Sigmoid colon (tissue), 7 donors: Measurements from ENCODE around the gene PDE4D. TPM values are rescaled to one million over a fixed set of nuclear protein-coding genes. Genes with fewer than 3 reads are reported as not detected.
A peak's percentile ranks its signal among the peaks of the same experiment; 100 is the strongest.

Experiments
- DNase-seq: peaks from one replicate; pipeline ENCODE4 v3.0.0-alpha.2; 2019
- H3K27ac ChIP-seq, 4 donors: fragments of 200-600 bp; sonication (generic); one replicate each; pipeline ENCODE4 v1.5.1; 2016 to 2019; ENCODE audit warnings: mild to moderate bottlenecking in 1 of 4
- H3K27me3 ChIP-seq, 3 donors: fragments of 200-600 bp; sonication (generic); one replicate each; pipeline ENCODE4 v1.5.1; 2019; ENCODE audit warnings: mild to moderate bottlenecking in 1 of 3
- H3K36me3 ChIP-seq, 4 donors: fragments of 200-600 bp; sonication (generic); one replicate each; pipeline ENCODE4 v1.5.1; 2016 to 2019
- H3K4me1 ChIP-seq, 4 donors: fragments of 200-600 bp; sonication (generic); one replicate each; pipeline ENCODE4 v1.5.1; 2017 to 2019
- H3K4me3 ChIP-seq, 4 donors: fragments of 200-600 bp; sonication (generic); one replicate each; pipeline ENCODE4 v1.5.1; 2017 to 2019; ENCODE audit warnings: mild to moderate bottlenecking in 2 of 4, moderate library complexity in 1 of 4
- H3K9me3 ChIP-seq, 4 donors: fragments of 200-600 bp in 3 of 4; sonication (generic) in 3 of 4; one replicate each; pipeline versions ENCODE4 v1.5.1 to v1.6.1; 2013 to 2019
- CTCF ChIP-seq, 4 experiments: fragments of 450-650 bp in 3 of 4; fragments of 200-600 bp in 1 of 4; IDR thresholded peaks; one replicate each; pipeline ENCODE4 v1.5.1; 2016 to 2019; ENCODE audit warnings: antibody characterized with exemption in 4 of 4, mild to moderate bottlenecking in 3 of 4, moderate library complexity in 2 of 4
- EP300 ChIP-seq, 4 donors: sonication (generic); formaldehyde crosslinking; IDR thresholded peaks; one replicate each; pipeline ENCODE4 v1.6.1; 2017; ENCODE audit warnings: antibody characterized with exemption in 4 of 4
- POLR2A ChIP-seq, 2 donors: fragments of 450-650 bp; IDR thresholded peaks; one replicate each; pipeline ENCODE4 v1.6.1; 2016; ENCODE audit warnings: antibody characterized with exemption in 2 of 2, mild to moderate bottlenecking in 2 of 2, moderate library complexity in 2 of 2
- POLR2AphosphoS5 ChIP-seq, 4 donors: sonication (generic); formaldehyde crosslinking; IDR thresholded peaks; one replicate each; pipeline ENCODE4 v1.6.1; 2017; ENCODE audit warnings: antibody characterized with exemption in 4 of 4
- WGBS, 2 donors: extraction: QIAGEN DNeasy Blood & Tissue Kit; methylation state at CpG; one replicate each; pipeline ENCODE4 v1.1.7; 2013; 5-methylcytosine and 5-hydroxymethylcytosine counted together
- intact Hi-C: fragments of 100-400 bp; cut with DNase I; formaldehyde crosslinking; loops from one replicate; pipeline ENCODE4 v1.15.1; 2023
- polyA plus RNA-seq, 3 donors: library from polyadenylated mRNA; stranded (reverse); fragments of 200-250 nt; gene quantifications; one replicate each; pipeline ENCODE4 v1.2.3, GENCODE V29; 2013
- total RNA-seq, 4 donors: library from RNA; depleted of rRNA; stranded (reverse); fragments of >200 nt; gene quantifications; one replicate each; pipeline ENCODE4 v1.1.0, GENCODE V29; 2016
- donor health status: healthy with polysubstance abuse.
- donor health status: Bipolar disorder and iron deficiency.
- donor health status: healthy.

PDE4D gene
- total and polyA plus RNA-seq, 7 donors = 6.0 to 289 (median 169) TPM

DNA sequence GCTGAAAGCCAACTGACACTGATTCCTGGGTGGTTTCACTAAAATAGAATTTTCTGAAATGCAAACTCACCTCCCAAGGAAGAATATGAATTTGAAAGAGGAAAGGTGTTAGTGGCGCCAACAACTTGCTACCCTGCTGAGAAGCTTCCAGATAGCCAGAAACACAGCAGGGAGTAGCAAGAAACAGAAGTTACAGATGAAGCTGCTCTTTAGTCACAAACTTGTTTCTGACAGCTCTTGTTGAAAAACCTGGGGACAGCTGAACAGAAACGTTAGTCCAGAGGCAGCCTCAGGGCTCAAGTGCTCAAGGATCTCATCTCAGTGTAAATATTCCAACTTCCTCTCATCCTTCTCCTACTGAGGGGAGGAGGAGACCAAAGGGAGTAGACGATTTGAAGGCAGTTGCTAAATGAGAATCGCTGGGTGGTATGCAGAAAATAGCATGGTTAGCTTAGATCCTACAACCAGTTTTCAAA is 184.1 kb downstream of the PDE4D start:
- H3K9me3 ChIP-seq = peaks cover 0 to 2% (median 0%) of the 10 kb centered on the region in 4 donors
- WGBS, 2 donors = 49 to 58% methylated on average over 4 of the region's 4 CpGs
- H3K4me1 ChIP-seq = peaks cover 0 to 69% (median 42%) of the 10 kb centered on the region in 4 donors
- TF ChIP-seq CTCF (IDR thresholded peaks at IDR 0.05) (no peak), POLR2A (IDR thresholded peaks at IDR 0.05) (no peak), POLR2AphosphoS5 (IDR thresholded peaks at IDR 0.05) (no peak)
- peak overlapping the region in 3 of 4 donors; percentile 57 to 62 (median 59) for H3K27ac ChIP-seq
- no peak for DNase-seq
- H3K27me3 ChIP-seq = no peaks in the 10 kb centered on the region
- H3K4me3 ChIP-seq = no peak overlapping the region
- H3K36me3 ChIP-seq = no peaks in the 10 kb centered on the region
- intact Hi-C loops = no loop called here

- Histone ChIP-seq H3K9me3 (no peaks in the 10 kb centered on the region), H3K4me3 (no peak overlapping the region), H3K36me3 (no peaks in the 10 kb centered on the region), H3K27me3 (no peaks in the 10 kb centered on the region), H3K4me1 (peaks cover 0 to 41% (median 26%) of the 10 kb centered on the region in 4 donors), H3K27ac (peak overlapping the region in 3 of 4 donors; percentile 14 to 46 (median 38))
- no peak for DNase-seq
- intact Hi-C loops = no loop called here
- TF ChIP-seq POLR2A (IDR thresholded peaks at IDR 0.05) (no peak), CTCF (IDR thresholded peaks at IDR 0.05) (no peak), EP300 (IDR thresholded peaks at IDR 0.05) (no peak), POLR2AphosphoS5 (IDR thresholded peaks at IDR 0.05) (no peak)
- WGBS, 2 donors = 78 to 84% methylated on average over 1 of the region's 1 CpG
These were observed 188.6 kb downstream of the PDE4D start for GRCh38 chr5:59704936-59705335.

GRCh38 chr5:59703789-59704188 is 189.7 kb downstream of the PDE4D start:
- no peaks in the 10 kb centered on the region for H3K27me3 ChIP-seq
- H3K27ac ChIP-seq = no peak overlapping the region
- H3K36me3 ChIP-seq = no peaks in the 10 kb centered on the region
- intact Hi-C loops = no loop called here
- H3K4me1 ChIP-seq = peaks cover 0 to 32% (median 16%) of the 10 kb centered on the region in 4 donors
- 89 to 91% methylated on average over 2 of the region's 2 CpGs for WGBS, 2 donors
- no peak for DNase-seq
- no peaks in the 10 kb centered on the region for H3K9me3 ChIP-seq
- H3K4me3 ChIP-seq = no peak overlapping the region
- TF ChIP-seq EP300 (IDR thresholded peaks at IDR 0.05) (no peak), POLR2AphosphoS5 (IDR thresholded peaks at IDR 0.05) (no peak), POLR2A (IDR thresholded peaks at IDR 0.05) (no peak), CTCF (IDR thresholded peaks at IDR 0.05) (no peak)

DNA sequence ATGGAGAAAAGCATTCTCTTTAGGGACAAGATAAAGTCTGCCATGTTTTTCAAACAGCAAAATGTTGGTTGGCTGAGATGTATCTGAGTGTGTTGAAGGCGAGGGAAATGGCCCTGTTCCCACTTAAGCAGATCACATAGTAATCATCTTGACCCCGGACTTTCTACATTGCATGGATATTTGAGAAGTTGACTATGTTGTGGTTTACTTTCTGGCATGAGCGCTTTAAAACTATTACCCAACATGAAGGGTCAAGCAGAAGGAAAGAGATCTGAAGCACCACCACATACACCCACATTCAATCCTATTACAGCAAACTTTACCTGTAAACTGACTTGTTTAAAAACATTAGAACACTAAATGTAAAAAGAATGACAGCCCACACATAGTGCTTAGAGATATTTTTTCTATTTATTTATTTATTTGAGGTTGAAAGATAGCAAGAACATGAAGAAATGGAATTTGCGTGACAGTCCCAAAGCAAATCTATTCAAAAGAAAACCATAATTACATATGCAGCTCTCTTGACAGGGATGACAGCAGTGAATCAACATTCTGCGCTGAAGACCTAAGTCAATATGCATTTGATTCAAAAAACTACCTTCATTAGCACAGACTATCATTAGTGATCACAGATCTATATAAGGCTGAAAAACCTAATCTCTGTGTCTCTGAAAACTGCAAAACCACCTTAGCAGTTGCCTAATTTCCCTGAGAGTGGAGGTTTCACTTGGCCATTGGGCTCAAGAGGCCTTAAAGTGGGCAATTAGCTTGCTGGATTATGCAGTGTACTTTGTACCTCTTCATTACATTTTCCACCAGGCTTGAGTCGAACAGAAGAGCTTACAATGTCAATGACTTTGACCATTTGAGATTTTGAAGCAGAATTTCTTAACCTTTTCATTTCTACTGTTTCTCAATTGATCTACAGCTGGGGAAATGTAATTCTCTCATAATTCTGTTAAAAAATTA is 195.0 kb downstream of the PDE4D start:
- peaks cover 0 to 22% (median 4%) of the 10 kb centered on the region in 4 donors for H3K4me1 ChIP-seq
- no peaks in the 10 kb centered on the region for H3K27me3 ChIP-seq
- TF ChIP-seq POLR2A (IDR thresholded peaks at IDR 0.05) (no peak), CTCF (IDR thresholded peaks at IDR 0.05) (no peak), EP300 (IDR thresholded peaks at IDR 0.05) (no peak), POLR2AphosphoS5 (IDR thresholded peaks at IDR 0.05) (no peak)
- no peak for DNase-seq
- intact Hi-C loops = no loop called here
- no peak overlapping the region for H3K27ac ChIP-seq
- H3K36me3 ChIP-seq = no peaks in the 10 kb centered on the region
- no peak overlapping the region for H3K4me3 ChIP-seq
- 75 to 93% methylated on average over 6 of the region's 6 CpGs for WGBS, 2 donors
- no peaks in the 10 kb centered on the region for H3K9me3 ChIP-seq
